ENCODE data around the gene CRTC3. TPM values are rescaled to one million over a fixed set of nuclear protein-coding genes. Genes with fewer than 3 reads are reported as not detected.

Gene CRTC3
- total and polyA plus RNA-seq, 2 of the 13 experiments (the other 11 are each of a cell fraction or from before 2014, with no cell fraction given) = 8.4 to 11.8 TPM

DNA sequence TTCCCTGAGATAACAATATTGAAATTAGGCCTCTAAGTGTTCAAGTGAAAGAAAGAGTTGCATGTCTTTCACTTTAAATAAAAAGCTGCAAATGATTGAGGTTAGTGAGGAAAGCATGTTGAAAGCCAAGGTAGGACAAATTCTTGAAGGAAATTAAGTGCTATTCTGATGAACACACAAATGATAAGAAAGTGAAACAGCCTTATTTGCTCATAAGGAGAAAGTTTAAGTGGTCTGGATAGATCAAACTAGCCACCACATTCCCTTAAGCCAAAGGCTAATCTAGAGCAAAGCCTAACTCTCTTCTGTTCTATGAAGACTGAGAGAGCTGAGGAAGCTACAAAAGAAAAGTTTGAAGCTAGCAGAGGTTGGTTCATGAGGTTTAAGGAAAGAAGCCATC is 36.1 kb downstream of the CRTC3 start (continued):
- TF ChIP-seq, protein P1, sequence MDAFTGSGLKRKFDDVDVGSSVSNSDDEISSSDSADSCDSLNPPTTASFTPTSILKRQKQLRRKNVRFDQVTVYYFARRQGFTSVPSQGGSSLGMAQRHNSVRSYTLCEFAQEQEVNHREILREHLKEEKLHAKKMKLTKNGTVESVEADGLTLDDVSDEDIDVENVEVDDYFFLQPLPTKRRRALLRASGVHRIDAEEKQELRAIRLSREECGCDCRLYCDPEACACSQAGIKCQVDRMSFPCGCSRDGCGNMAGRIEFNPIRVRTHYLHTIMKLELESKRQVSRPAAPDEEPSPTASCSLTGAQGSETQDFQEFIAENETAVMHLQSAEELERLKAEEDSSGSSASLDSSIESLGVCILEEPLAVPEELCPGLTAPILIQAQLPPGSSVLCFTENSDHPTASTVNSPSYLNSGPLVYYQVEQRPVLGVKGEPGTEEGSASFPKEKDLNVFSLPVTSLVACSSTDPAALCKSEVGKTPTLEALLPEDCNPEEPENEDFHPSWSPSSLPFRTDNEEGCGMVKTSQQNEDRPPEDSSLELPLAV (CRISPR knock-in tag; conservative IDR thresholded peaks at IDR 0.05; ENCODE audit: low read depth) = no peak
- TF ChIP-seq ZNF841 (CRISPR knock-in tag; IDR thresholded peaks at IDR 0.05; ENCODE audit: borderline replicate concordance) = no peak
- TF ChIP-seq EHMT2 (IDR thresholded peaks at IDR 0.05; ENCODE audit: borderline replicate concordance, low read depth, low read length) = no peak
- TF ChIP-seq, protein P2, sequence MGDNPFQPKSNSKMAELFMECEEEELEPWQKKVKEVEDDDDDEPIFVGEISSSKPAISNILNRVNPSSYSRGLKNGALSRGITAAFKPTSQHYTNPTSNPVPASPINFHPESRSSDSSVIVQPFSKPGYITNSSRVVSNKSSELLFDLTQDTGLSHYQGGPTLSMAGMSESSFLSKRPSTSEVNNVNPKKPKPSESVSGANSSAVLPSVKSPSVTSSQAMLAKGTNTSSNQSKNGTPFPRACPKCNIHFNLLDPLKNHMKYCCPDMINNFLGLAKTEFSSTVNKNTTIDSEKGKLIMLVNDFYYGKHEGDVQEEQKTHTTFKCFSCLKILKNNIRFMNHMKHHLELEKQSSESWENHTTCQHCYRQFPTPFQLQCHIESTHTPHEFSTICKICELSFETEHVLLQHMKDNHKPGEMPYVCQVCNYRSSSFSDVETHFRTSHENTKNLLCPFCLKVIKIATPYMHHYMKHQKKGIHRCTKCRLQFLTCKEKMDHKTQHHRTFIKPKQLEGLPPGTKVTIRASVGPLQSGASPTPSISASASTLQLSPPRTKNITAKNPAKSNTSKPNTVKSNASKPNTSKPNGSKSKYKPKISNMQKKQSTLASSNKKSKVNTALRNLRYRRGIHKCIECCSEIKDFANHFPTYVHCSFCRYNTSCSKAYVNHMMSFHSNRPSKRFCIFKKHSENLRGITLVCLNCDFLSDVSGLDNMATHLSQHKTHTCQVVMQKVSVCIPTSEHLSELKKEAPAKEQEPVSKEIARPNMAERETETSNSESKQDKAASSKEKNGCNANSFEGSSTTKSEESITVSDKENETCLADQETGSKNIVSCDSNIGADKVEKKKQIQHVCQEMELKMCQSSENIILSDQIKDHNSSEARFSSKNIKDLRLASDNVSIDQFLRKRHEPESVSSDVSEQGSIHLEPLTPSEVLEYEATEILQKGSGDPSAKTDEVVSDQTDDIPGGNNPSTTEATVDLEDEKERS (CRISPR knock-in tag; IDR thresholded peaks at IDR 0.05) = no peak
- TF ChIP-seq SMC3 (IDR thresholded peaks at IDR 0.05; ENCODE audit: low read length) = no peak
- TF ChIP-seq ZNF292 (CRISPR knock-in tag; IDR thresholded peaks at IDR 0.05; ENCODE audit: borderline replicate concordance, low read depth) = no peak
- TF ChIP-seq HNRNPLL (IDR thresholded peaks at IDR 0.05; ENCODE audit: low read depth, low read length, poor library complexity, severe bottlenecking) = no peak

DNA sequence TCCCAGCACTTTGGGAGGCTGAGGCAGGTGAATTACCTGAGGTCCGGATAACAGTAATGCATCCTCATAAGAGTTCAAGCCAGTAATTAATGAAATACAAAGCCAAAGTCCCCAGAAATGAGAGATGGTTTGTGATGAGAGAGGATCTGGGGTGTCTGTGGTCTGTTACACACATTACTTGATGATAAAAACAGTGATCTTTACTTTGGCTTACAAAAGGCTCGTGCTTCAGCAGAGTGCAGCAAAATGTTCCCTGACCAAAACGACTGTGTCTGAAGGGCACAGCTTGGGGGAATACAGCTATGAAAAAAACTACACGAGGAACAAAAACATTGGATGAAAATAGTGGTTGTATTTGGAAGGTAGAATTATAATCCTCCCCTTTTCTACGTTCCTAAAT is 40.9 kb downstream of the CRTC3 start:
- no peaks in the 10 kb centered on the region for H4K20me1 ChIP-seq (ENCODE audit: insufficient read depth, low read length)
- H3K4me1 ChIP-seq (ENCODE audit: insufficient read depth, low read length) = no peaks in the 10 kb centered on the region
- no peak overlapping the region for H3K4me3 ChIP-seq (replicated peaks in 1 of 3; ENCODE audit: insufficient read depth in 1 of 3, low read depth in 2 of 3, low read length in 3 of 3)
- no TSS peak for BruUV-seq (replicated peaks)
- WGBS (ENCODE audit: low lambda C conversion rate) = 84% methylated on average over 5 of the region's 5 CpGs
- intact Hi-C loops (cut with micrococcal nuclease; ENCODE audit: unreplicated experiment) = no loop called here
- no peak for DNase-seq (ENCODE audit: low spot score)
- ATAC-seq = no peak
- H3K36me3 ChIP-seq (replicated peaks in 1 of 2; ENCODE audit: control insufficient read depth in 1 of 2, insufficient read depth in 2 of 2, low read length in 2 of 2) = no peaks in the 10 kb centered on the region
- no peaks in the 10 kb centered on the region for H3K79me2 ChIP-seq (ENCODE audit: insufficient read depth, low read length)
- POLR2A ChIA-PET = no interaction called here
- no peak overlapping the region for H3K27ac ChIP-seq (ENCODE audit: extremely low read length, insufficient read depth, low read length)
- H3K9me3 ChIP-seq (ENCODE audit: low read length) = no peaks in the 10 kb centered on the region
- no peak for FAIRE-seq
- in situ Hi-C loops (cut with HindIII; ENCODE audit: extremely low pct_ligation_motif_present, low pct_unique_long_range_greater_than_20kb) = no loop called here
- CTCF ChIA-PET (ENCODE audit: low intra/inter-chr PET ratio, low total read pairs) = no interaction called here
- H3K27me3 ChIP-seq (ENCODE audit: control insufficient read depth in 1 of 2, insufficient read depth in 2 of 2, low read length in 2 of 2) = no peaks in the 10 kb centered on the region
- H3K9ac ChIP-seq (ENCODE audit: insufficient read depth, low read depth, low read length) = no peak overlapping the region
- H2AFZ ChIP-seq (ENCODE audit: low read length) = no peak overlapping the region
- no peak overlapping the region for H3K4me2 ChIP-seq (ENCODE audit: low read depth, low read length)
- TF ChIP-seq, protein P1 (CRISPR knock-in tag; conservative IDR thresholded peaks at IDR 0.05; ENCODE audit: low read depth) = no peak
- no peak for TF ChIP-seq YY1 (IDR thresholded peaks at IDR 0.05; ENCODE audit: insufficient read depth, insufficient replicate concordance, low read depth, low read length)
- no peak for TF ChIP-seq ZNF234 (CRISPR knock-in tag; conservative IDR thresholded peaks at IDR 0.05)
- TF ChIP-seq, protein P3, sequence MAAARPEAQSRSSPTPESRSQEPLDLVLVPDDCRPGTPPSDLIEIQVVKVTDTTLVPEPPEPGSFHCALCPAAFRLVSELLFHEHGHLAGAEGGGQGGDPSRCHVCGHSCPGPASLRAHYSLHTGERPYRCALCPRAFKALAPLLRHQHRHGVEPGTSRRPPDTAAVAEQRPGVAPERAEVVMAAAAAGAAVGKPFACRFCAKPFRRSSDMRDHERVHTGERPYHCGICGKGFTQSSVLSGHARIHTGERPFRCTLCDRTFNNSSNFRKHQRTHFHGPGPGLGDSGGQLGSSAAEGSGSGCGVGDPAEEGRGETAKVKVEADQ (CRISPR knock-in tag; IDR thresholded peaks at IDR 0.05; ENCODE audit: borderline replicate concordance) = no peak
- TF ChIP-seq ZNF235 (CRISPR knock-in tag; IDR thresholded peaks at IDR 0.05; ENCODE audit: borderline replicate concordance) = no peak
- no peak for TF ChIP-seq ZNF343 (CRISPR knock-in tag; IDR thresholded peaks at IDR 0.05)
- TF ChIP-seq KDM1A (CRISPR knock-in tag; IDR thresholded peaks at IDR 0.05) = no peak
- no peak for TF ChIP-seq ETV6 (CRISPR knock-in tag; conservative IDR thresholded peaks at IDR 0.05)
- TF ChIP-seq CEBPB (IDR thresholded peaks at IDR 0.05; ENCODE audit: borderline replicate concordance, low read depth, low read length) = no peak
- no peak for TF ChIP-seq AGO2 (optimal IDR thresholded peaks at IDR 0.05; ENCODE audit: low read depth, low read length)
- TF ChIP-seq ZNF780A (CRISPR knock-in tag; IDR thresholded peaks at IDR 0.05) = no peak
